NCI-H1092 treated with DMSO at 0.1 percent for 48 hours (cell line): ENCODE data around the gene LDHB.
A peak's percentile ranks its signal among the peaks of the same experiment; 100 is the strongest.
"Not testable (repeated sequence)": the region's sequence is repeated elsewhere in the genome, so short reads cannot be mapped to it uniquely, and the experiment has no call there.

Experiments
- DNase-seq: peaks from one replicate; lab custom pipeline; 2025; lab: John Stamatoyannopoulos, UW

Gene LDHB

GRCh38 chr12:21661396-21662093 lies 3.9 kb upstream of the LDHB start:
- DNase-seq = not testable (repeated sequence)

DNA sequence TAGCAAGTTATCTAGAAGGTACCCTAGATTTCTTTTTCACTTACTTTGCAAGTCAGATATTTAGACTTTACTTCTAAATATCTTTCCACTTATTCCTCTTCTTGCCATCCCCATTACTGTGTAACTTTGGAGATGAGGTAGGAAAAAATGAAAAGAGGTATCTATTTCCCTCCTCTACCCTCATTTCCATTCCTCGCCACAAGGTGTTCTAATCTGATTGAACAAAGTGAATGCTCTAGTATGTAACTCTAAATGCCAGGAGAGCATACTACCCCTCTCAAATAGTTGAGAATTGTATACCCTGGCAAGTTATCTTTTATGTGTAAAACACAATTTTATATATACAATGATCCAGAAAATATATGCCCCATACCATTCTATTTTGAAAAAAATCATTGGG lies 1.7 kb upstream of the LDHB start:
- no peak for DNase-seq

DNA sequence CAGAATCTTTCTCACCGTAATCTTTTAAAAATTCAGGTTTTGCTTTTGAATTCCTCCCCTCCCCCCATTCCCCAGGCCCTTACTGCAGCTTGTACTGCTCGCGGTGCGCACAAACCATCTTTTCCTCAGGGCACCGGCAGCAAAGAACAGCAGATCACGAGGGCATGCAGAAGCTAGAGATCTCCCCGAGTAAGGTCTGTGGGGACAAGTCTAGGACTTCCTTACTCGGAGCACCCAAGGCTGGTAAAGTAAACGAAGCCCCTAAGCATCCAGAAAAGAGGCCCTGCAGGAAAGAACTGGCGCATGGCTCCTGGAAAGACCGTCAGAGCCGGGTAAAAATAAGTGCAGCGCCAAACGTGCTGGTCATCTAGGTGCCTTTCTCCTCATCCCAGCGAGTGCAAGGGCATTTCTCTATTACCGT lies 727 bp downstream of the LDHB start:
- peak; percentile 63 for DNase-seq

GRCh38 chr12:21655591-21655990 lies 2.1 kb downstream of the LDHB start:
- DNase-seq = no peak

DNA sequence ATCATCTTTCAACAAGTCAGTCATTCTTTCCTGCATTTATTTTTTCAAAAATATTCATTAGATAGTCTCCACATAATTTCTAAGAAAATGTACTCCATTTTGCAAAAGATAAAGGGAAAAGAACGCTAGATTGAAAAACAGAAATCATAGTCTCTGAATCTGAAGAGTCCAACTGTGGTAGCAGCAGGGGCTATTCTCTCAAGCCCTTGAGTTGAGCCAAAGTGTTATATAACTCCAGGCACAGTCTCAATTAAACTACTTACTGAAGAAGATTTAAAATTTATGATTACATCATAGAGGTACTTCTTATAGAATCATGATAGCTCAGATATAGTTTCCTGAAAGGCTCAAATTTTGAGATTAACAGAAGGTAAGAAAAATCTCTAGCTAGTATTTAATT lies 5.8 kb downstream of the LDHB start:
- no peak for DNase-seq

GRCh38 chr12:21650997-21651396 lies 6.6 kb downstream of the LDHB start:
- no peak for DNase-seq

GRCh38 chr12:21649034-21649433 lies 8.6 kb downstream of the LDHB start:
- no peak for DNase-seq

DNA sequence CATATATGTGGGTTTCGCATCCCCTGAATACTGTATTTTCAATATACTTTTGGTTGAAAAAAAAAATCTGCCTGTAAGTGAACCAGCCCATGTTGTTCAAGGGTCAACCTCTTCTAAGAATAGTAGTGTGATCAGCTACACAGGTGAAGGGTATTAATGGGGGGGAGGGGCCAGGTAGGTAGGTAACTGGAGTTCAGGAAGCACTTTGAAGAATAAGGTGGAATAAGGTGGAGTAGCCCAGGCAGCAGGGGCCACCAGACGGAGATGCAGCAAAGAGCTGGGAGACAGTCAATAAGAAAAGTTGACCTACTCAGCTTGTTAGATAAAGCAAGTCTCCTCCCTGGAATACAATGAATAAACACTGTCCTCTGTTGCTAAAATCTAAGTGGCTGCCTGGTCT lies 9.3 kb downstream of the LDHB start:
- DNase-seq = no peak

- no peak for DNase-seq
Observed at GRCh38 chr12:21647179-21647578, 10.5 kb downstream of the LDHB start.

DNA sequence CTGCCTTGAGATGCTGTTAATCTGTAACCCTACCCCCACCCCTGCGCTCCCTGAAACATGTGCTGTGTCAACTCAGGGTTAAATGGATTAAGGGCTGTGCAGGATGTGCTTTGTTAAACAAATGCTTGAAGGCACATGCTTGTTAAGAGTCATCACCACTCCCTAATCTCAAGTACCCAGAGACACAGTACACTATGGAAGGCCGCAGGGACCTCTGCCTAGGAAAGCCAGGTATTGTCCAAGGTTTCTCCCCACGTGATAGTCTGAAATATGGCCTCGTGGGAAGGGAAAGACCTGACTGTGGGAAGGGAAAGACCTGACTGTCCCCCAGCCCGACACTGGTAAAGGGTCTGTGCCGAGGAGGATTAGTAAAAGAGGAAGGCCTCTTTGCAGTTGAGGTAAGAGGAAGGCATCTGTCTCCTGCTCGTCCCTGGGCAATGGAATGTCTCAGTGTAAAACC lies 12.6 kb downstream of the LDHB start:
- not testable (repeated sequence) for DNase-seq

- no peak for DNase-seq
Observed at GRCh38 chr12:21644516-21644915, 13.1 kb downstream of the LDHB start.

DNA sequence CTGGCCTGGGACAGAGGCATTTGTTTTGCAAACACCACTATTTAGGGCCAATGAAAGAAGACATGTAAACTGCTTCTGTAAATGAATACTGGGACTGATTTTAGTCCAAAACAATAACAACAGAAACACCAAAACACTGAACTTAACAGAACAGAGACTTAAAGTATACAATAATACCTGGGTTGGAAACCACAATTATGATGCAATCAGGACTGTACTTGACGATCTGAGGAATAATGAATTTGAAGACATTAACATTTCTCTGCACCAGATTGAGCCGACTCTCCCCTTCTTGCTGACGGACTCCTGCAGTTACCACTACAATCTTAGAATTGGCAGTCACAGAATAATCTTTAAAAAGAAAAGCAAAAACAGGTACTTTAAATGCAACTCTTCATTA lies 13.9 kb downstream of the LDHB start:
- DNase-seq = no peak

DNA sequence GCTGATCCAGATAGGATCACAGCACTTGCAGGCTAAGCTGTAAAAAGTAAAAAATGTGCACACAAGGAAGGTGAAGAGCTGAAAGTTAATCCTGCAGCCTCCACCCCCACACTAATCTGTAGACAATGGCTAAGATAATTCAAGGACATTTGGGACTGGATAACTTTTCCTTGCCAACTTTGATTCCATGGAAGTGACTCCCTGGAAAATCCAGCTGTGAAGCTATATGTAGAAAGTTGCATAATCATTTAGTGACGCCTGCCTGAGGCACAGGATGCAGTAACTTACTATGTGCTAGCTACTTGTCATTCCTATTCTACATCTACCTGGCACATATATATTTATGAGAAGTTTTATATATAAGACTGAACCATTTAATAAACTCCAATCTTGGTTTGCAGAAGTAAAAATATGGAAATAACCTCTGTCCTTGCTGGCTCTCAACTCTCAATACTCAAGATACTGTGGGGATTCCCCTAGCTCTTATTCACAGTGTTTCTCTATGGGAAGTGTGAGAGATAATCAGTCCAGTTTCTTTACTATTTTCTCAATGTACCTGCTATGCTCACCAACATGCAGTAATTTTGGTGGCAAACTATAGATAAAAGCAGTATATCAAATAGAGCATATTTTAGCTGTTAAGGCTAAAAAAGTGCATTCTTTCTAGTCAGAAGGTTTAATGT lies 14.8 kb downstream of the LDHB start:
- no peak for DNase-seq

DNA sequence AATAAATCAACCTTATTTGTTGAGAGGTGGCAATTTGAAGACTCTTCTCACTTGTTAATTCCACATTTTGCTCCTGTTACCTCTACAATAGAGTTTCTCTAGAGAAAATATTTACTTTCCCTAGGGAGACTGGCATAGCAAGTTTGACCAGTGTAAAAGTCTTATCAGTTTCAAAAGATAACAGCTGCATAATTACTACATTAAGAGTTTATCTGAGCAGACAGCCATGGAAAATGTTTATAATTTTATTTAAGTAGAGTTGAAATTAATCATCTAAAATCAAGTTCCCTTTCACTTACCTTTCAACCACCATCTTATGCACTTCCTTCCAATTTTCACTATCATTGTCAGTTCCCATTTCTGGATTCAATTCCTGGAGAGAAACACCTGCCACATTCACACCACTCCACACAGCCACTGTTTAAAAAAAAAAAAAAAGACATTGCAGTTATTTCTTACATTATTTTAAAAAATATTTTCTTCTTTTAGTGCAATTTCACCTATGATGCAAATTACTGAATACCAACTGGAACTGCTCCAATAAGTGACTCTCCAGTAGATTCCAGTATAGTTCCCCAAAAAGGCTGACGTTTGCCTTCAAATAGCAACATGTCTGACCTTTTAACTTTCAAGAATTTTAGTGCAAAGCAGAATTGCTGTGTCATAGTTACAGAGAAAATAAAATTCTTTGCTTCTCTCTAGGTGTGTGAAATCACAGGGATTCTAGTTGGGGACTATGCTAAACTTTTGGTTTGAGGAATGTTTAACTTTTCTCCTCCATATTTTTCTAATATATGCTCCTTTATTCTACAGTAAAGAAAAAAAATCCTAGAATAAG lies 19.4 kb downstream of the LDHB start:
- no peak for DNase-seq

DNA sequence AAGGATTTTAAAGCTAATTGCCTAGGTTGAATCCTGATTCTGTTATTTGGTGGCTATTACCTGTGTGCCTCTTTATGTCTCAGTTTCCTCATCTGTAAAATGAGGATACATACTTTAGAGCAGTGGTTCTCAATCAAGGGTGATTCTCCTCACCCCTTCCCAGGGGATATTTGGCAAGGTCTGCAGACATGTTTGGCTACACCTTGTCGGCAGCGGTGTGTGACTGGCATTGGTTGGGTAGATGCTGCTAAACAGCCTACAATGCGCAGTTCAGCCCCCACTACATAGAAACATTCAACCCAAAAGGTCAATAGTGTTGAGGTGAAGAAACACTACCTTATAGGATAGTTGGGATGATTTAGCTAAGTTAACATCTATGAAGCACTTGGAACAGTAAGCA lies 23.4 kb downstream of the LDHB start:
- no peak for DNase-seq

DNA sequence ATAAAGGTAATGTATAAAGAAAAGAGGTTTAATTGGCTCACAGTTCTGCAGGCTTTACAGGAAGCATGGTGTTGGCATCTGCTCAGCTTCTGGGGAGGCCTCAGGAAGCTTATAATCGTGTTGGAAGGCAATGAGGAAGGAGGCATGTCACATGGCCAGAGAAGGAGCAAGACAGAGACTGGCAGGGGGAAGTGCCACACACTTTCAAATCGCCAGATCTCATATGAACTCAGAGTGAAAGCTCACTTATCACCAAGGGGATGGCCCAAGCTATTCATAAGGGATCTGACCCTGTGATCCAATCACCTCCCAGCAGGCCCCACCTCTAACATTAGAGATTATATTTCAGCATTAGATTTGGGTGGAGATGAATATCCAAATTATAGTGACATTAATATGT lies 26.3 kb downstream of the LDHB start:
- DNase-seq = no peak

- no peak for DNase-seq
Observed at GRCh38 chr12:21627924-21628323, 29.7 kb downstream of the LDHB start.

GRCh38 chr12:21618566-21618965 lies 39.1 kb downstream of the LDHB start:
- DNase-seq = no peak

DNA sequence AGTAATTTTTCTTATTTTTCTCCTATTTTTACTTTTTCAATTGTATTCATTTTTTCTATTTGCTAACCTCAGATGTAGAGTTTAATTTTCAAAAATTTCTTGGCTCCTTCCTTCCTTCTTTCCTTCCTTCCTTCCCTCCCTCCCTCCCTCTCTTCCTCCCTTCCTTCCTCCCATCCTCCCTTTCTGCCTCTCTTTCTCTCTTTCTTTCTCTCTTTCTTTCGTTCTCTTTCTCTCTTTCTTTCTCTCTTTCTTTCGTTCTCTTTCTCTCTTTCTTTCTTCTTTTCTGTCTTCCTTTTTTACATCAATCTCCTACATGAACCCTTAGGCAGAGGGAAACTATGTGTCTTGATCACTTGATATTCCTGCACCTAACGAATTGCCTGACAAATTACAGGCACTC lies 40.6 kb downstream of the LDHB start:
- no peak for DNase-seq

- DNase-seq = no peak
Observed at GRCh38 chr12:21615431-21615830, 42.2 kb downstream of the LDHB start.

DNA sequence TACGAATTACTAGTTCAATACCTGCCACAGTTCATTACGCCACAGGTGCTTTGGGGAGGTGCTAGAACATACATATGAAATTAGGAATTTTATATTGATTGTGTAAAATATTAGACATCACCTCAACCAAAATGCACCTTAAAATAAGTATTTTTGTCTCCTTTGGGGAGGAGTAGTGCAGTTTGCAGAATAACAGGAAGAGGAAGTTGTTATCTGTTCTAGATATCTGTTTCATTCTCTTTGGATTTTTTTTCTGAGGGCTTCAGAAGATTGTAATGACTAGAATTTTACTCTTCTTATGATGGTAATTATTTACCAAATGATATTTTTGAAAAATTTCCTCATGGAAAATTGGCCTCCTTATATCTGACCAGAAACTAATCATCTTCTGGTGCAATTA lies 43.1 kb downstream of the LDHB start:
- no peak for DNase-seq

GRCh38 chr12:21613931-21614330 lies 43.7 kb downstream of the LDHB start:
- no peak for DNase-seq

DNA sequence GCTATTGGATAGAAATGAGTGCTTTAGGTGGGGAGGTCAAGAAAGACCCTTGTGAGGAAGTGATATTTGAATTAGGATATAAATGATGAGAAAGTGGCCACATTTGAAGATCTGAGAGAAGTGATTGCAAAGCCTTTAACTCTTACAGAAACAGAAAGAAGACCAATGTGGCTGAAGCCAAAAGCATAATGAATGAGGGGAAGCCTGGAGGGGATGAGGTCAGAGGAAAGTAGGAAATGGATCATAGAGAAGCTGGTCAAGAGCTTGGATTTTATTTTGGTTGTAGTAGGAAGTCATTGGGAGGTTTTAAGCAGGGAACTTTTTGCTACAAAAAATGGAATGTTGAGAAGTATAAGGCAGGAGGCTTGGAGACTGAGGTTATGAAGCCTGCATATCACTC lies 49.4 kb downstream of the LDHB start:
- DNase-seq = no peak
